Stimulated activated effector memory CD8-positive, alpha-beta T cell treated with anti-CD3 and anti-CD28 coated beads, Interleukin-12 subunit alpha, Interleukin-12 subunit beta, amount 100 ng/mL, for 72 hours (primary cell): ENCODE results near the gene SLC5A9.

Experiments used
- ATAC-seq: fragments of 150-1000 bp; cut with Tn5 transposase; 2 replicates; pipeline ENCODE4 v1.10.0; 2021
- DNase-seq, 2 donors: peaks; one replicate each; pipeline ENCODE4 v3.0.0; 2021 to 2022; ENCODE audit warnings: low spot score in 2 of 2
- H3K27ac Mint-ChIP-seq: one replicate; pipeline ENCODE4 v1.8.0; 2022; ENCODE audit warnings: mild to moderate bottlenecking, mixed read lengths
- H3K36me3 Mint-ChIP-seq: one replicate; pipeline ENCODE4 v1.8.0; 2022; ENCODE audit warnings: mild to moderate bottlenecking, mixed read lengths
- H3K4me1 Mint-ChIP-seq: one replicate; pipeline ENCODE4 v1.8.0; 2022; ENCODE audit warnings: mixed read lengths
- H3K4me3 Mint-ChIP-seq: one replicate; pipeline ENCODE4 v1.8.0; 2022; ENCODE audit warnings: mild to moderate bottlenecking, mixed read lengths
- H3K9me3 Mint-ChIP-seq: one replicate; pipeline ENCODE4 v1.8.0; 2022; ENCODE audit warnings: mixed read lengths

Gene SLC5A9

DNA sequence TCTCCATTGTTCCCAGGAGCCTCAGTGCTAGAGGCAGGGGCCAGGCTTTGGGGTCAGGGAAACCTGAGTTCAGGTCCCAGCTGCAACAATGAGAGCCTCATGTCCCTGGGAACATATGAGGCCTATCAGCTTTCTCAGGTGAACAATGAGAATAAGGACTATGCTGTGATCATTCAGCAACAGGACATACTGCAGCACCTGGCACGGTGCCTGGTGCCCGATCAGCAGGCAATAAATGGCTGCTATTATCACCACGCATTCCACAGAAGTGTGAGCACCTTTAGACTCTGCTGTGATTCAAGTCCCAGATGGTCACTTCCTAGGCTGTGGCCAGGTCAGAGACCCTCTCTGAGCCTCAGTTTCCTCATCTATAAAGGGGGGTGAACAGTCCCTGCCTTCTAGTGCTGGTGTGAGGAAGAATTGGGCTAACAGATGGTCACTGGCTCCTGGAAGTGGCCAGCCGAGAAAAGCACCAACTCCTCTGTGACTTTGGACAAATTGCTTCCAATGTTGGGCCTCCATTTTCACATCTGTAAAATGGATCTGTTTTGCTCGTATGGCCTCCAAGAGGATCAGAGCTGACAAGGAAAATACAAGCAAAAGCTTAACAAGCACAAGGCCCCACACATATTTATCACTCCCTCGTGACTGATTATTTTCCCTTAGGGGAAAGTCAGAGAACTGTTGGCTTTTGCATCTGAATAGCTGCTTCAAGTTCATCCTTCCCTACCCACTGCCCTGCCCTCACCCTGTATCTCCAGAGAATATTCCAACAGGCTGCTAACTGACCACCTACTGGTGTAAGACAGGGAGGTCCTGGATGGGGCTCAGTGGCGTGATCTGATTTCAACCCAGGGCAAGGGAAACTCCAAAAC, 1.1 kb downstream of the SLC5A9 start:
- ATAC-seq (no peak), DNase-seq (no peak)
- Mint-ChIP-seq H3K27ac (no peak overlapping the region), H3K9me3 (no peaks in the 10 kb centered on the region), H3K4me1 (peaks cover 9% of the 10 kb centered on the region), H3K4me3 (no peak overlapping the region), H3K36me3 (no peaks in the 10 kb centered on the region)

DNA sequence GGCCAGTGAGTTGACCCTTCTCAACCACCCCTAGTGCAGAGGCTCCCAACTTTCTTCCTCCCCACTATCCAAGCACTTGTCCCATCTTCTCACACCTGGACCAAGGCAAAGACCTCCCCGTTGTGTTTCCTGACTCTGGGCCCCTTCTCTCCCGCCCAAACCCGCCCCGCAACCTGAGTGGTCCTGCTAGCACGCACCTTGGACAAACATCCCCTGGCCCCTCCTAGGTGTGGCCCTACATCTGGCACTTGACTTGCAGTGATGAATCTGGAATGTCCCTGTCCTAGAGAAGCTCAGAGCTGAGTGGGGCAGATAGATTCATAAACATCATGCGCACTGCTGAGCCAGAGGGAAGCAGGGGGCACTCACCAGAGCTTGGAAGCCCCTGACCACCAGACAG, 2.3 kb downstream of the SLC5A9 start:
- Mint-ChIP-seq H3K36me3 (no peaks in the 10 kb centered on the region), H3K9me3 (no peaks in the 10 kb centered on the region), H3K4me1 (peaks cover 9% of the 10 kb centered on the region), H3K27ac (no peak overlapping the region), H3K4me3 (no peak overlapping the region)
- DNase-seq: no peak
- no peak for ATAC-seq

DNA sequence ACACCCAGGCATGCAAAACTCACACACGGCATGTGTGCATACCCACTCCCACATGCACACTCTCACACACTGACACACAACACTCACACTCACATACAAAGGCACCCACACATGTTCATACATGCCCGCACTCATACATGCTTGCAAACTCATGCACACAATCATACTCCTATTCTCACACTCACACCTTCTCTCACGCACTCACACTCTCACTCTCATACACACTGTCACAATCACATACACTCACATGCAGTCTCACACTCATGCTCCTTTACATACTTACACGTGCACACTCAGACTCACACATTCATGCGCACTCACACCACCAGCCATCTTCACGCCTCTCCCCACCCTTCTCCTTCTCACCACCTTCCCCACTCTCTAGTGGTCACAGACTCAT, 3.1 kb downstream of the SLC5A9 start:
- no peaks in the 10 kb centered on the region for H3K36me3 Mint-ChIP-seq
- no peak overlapping the region for H3K27ac Mint-ChIP-seq
- ATAC-seq: no peak

DNA sequence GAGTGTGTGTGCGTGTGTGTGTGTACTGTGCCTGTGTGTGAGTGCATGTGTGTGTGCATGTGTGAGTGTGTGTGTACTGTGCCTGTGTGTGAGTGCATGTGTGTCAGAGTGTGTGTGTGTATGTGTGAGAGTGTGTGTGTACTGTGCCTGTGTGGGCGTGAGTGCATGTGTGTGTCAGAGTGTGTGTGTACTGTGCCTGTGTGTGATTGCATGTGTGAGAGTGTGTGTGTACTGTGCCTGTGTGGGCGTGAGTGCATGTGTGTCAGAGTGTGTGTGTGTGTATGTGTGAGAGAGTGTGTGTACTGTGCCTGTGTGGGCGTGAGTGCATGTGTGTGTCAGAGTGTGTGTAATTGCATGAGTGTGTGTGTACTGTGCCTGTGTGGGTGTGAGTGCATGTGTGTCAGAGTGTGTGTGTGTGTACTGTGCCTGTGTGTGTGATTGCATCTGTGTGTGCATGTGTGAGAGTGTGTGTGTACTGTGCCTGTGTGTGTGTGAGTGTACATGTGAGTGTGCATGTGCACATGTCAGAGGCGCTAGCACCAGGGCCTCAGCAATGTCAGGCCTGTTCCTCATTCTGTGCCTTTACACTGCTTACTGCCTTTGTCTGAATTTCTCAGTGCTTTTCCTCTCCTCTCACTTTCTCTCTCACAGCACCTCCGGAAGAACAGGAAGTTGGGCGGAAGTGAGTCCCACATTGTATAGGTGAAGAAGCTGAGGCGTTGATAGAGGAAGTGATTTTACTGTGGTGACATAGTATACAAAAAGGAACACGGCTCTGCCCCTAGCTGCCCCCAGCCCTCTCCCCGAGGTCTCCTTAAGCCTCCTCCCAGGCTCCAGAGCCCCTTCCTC, 4.9 kb downstream of the SLC5A9 start:
- ATAC-seq (peak; percentile 12), DNase-seq (no peak)
- no peaks in the 10 kb centered on the region for H3K36me3 Mint-ChIP-seq
- peaks cover 18% of the 10 kb centered on the region for H3K4me1 Mint-ChIP-seq
- H3K27ac Mint-ChIP-seq: no peak overlapping the region
- no peak overlapping the region for H3K4me3 Mint-ChIP-seq
- H3K9me3 Mint-ChIP-seq: no peaks in the 10 kb centered on the region

More for the DNA sequence above, 3.1 kb downstream of the SLC5A9 start:
- H3K4me1 Mint-ChIP-seq: peaks cover 16% of the 10 kb centered on the region
- no peak overlapping the region for H3K4me3 Mint-ChIP-seq
- no peaks in the 10 kb centered on the region for H3K9me3 Mint-ChIP-seq
- DNase-seq: no peak

DNA sequence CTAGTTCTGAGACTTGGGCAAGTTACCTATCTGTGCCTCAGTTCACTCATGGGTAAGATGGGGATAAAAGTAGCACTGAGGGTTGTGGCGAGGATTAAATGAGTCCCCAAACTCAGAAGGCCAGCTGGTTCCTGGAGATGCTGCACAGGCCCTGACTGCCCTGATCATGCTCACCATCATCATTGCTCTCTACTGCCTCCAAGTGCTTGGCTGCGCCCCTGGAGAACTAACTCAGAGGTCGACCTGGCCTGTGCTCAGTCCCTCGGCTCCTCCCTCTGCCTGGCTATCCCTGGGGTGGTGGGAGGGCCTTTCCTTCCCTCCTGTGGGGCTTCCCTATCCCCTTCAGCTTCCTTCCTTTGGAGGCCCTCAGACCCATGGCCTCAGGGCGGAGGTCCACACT, 5.6 kb downstream of the SLC5A9 start:
- Mint-ChIP-seq H3K27ac (no peak overlapping the region), H3K4me1 (peaks cover 18% of the 10 kb centered on the region), H3K4me3 (no peak overlapping the region), H3K36me3 (no peaks in the 10 kb centered on the region), H3K9me3 (no peaks in the 10 kb centered on the region)
- DNase-seq: no peak
- ATAC-seq: no peak

DNA sequence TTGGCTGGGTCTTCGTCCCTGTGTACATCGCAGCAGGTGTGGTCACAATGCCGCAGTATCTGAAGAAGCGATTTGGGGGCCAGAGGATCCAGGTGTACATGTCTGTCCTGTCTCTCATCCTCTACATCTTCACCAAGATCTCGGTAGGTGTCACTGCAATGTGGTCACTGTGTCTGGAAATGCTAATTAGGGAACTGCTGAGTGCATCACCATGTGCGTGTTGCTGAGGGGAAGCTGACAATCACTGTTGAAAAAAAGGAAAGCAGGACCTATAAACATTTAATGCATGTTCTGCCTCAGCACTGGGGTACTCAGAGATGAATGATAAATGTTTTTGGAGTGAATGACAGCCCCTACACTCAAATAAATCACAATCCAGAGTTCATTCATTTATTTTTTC, 6.8 kb downstream of the SLC5A9 start:
- H3K27ac Mint-ChIP-seq: no peak overlapping the region
- ATAC-seq (no peak), DNase-seq (no peak)
- H3K4me3 Mint-ChIP-seq: no peak overlapping the region
- H3K4me1 Mint-ChIP-seq: peaks cover 18% of the 10 kb centered on the region
- no peaks in the 10 kb centered on the region for H3K9me3 Mint-ChIP-seq
- H3K36me3 Mint-ChIP-seq: no peaks in the 10 kb centered on the region

DNA sequence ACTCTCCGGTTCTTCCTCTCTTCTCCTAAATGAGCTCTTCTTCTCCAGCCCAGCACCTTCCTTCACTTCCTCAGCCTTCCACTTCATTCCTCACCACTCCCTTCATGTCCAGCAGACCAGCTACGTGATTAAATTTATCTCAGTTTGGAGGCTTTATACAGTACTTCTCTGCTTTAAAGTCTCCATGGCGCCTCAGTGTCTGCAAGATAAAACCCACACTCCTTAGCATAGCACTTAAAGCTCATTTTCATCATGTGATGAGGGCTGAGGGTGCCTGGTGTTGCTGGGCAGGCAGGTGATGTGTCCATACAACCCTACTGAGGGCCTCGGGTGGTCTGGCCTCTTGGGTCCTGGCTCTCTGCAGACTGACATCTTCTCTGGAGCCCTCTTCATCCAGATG, 7.7 kb downstream of the SLC5A9 start:
- H3K4me3 Mint-ChIP-seq: no peak overlapping the region
- H3K27ac Mint-ChIP-seq: no peak overlapping the region
- no peaks in the 10 kb centered on the region for H3K36me3 Mint-ChIP-seq
- no peak for ATAC-seq
- peaks cover 18% of the 10 kb centered on the region for H3K4me1 Mint-ChIP-seq
- DNase-seq: no peak
- no peaks in the 10 kb centered on the region for H3K9me3 Mint-ChIP-seq

DNA sequence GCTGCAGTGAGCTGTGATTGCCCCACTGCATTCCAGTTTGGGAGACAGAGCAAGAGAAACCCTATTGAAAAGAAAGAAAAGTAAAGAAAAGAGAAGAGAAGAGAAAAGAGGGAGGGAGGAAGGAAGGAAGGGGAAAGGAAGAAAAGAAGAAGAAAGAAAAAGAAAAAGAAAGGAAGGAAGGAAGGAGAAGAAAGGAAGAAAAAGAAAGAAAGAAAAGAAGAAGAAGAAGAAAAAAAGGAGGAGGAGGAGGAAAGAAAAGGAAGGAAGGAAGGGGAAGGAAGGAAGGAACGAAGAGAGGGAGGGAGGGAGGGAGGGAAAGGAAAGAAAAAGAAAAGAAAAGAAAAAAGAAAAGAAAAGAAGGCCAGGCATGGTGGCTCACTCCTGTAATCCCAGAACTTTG, 10.2 kb downstream of the SLC5A9 start:
- no peak overlapping the region for H3K27ac Mint-ChIP-seq
- no peaks in the 10 kb centered on the region for H3K9me3 Mint-ChIP-seq
- H3K4me3 Mint-ChIP-seq: no peak overlapping the region
- DNase-seq: no peak
- no peaks in the 10 kb centered on the region for H3K36me3 Mint-ChIP-seq
- peaks cover 9% of the 10 kb centered on the region for H3K4me1 Mint-ChIP-seq
- no peak for ATAC-seq

DNA sequence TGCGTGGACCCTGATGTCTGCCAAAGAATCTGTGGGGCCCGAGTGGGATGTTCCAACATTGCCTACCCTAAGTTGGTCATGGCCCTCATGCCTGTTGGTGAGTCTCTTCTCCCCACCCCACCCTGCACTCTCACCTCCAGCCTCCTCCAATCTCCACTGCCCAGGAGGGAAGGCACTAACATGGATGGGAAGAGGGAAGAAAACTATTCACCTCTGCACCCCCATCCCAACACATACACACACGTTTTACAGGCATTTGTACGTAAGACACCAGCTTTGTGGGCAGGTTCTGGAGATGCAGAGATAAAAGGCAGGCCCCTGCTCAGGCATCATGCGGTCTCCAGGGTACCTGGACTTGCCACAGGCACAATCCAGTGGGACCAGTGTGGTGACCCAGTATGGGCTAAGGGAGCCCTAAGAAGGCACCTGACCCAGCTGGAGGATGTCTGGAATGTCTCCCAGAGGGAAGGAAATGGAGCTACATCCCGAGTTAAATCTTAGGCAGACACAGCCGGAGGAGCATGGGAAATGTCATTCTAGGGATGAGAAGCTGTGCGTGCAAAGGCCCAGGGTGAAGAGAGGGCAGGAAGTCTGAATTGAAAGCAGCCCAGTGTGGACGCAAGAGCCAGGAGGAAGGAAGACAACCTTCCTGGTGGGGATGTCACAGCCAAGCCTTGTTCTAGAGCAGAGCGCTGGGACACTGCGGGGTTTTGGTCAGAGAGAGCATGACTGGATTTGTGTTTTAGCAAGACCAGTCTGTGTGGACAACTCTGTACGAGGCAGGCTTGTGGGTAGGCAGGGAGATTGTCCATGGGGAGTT, 11.4 kb downstream of the SLC5A9 start:
- DNase-seq (no peak), ATAC-seq (no peak)
- Mint-ChIP-seq H3K4me3 (no peak overlapping the region), H3K9me3 (no peaks in the 10 kb centered on the region), H3K27ac (no peak overlapping the region), H3K36me3 (no peaks in the 10 kb centered on the region), H3K4me1 (peaks cover 9% of the 10 kb centered on the region)

DNA sequence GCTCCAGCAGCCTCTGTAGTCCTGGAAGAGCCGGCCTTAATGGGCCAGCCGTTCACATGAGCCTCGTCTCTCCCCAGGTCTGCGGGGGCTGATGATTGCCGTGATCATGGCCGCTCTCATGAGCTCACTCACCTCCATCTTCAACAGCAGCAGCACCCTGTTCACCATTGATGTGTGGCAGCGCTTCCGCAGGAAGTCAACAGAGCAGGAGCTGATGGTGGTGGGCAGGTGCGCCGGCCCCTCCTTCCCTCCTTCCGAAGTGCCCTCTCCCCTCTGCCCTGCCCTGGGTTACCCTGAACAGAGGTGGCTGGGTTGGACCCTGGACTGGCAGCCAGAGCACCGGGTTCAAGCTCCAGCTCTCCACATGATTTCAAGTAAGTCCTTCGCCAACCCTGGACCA, 13.1 kb downstream of the SLC5A9 start:
- DNase-seq (no peak), ATAC-seq (no peak)
- peaks cover 1% of the 10 kb centered on the region for H3K4me1 Mint-ChIP-seq
- no peaks in the 10 kb centered on the region for H3K9me3 Mint-ChIP-seq
- no peak overlapping the region for H3K4me3 Mint-ChIP-seq
- H3K27ac Mint-ChIP-seq: no peak overlapping the region
- H3K36me3 Mint-ChIP-seq: no peaks in the 10 kb centered on the region

DNA sequence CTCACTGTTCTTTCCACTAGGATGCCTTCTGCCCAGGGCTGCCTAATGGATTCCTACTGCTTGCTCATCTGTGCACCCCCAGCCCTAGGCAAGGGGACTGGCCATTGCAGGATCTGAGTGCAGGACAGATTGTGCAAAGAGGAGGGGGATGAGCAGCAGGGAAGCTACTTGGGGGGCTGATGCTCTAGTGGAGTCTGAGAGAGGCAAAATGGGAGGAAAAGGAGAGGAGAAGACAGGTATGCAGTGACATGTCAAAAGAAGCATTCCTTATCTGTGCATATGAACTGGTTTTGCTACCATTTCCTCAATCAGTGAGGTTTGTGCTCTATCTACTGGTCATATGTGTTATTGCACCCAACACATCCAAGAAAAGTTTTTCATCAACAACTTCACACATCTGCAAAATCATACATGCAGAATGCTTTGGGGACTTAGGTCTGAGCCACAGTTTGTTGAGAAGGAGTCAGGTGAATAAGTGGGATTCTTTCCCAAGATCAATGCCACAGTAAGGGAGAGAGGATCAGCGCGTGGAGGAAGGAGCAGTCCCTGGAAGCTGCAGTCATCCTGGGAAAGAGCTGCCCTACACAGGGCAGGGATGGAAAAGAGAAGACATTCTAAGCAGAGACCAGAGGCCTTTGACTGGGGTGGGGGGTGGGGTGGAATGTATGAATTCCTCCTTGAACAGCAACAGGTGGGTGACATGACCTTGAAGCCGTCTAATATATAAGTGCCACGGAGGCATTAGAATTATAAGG, 14.4 kb downstream of the SLC5A9 start:
- H3K27ac Mint-ChIP-seq: no peak overlapping the region
- no peak overlapping the region for H3K4me3 Mint-ChIP-seq
- no peaks in the 10 kb centered on the region for H3K36me3 Mint-ChIP-seq
- no peaks in the 10 kb centered on the region for H3K9me3 Mint-ChIP-seq
- ATAC-seq (no peak), DNase-seq (no peak)
- H3K4me1 Mint-ChIP-seq: no peaks in the 10 kb centered on the region

DNA sequence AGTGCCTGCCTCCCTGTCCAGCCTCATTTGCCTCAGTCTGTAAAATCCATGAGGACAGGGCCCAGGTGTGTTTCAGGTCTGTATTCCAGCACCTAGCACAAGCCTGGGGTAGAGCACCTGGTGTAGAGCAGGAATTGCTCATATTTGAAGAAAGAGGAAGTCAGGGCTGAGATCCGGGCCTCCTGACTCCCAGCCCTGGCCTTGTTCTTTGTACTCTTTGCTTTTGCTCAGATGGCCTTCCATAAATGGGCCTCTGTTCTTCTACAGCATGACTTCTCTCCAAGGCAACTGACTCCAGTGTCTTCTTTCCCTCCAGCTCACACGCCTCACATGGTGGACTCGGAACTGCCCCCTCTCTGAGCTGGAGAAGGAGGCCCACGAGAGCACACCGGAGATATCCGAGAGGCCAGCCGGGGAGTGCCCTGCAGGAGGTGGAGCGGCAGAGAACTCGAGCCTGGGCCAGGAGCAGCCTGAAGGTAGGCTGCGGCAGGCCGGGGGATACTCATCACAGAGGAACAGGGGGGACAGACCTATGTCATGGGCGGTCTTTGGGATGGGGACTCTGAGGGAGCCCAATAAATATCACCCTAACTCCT, 19.7 kb downstream of the SLC5A9 start:
- no peak overlapping the region for H3K27ac Mint-ChIP-seq
- no peak for ATAC-seq
- H3K36me3 Mint-ChIP-seq: no peaks in the 10 kb centered on the region
- H3K9me3 Mint-ChIP-seq: no peaks in the 10 kb centered on the region
- no peak overlapping the region for H3K4me3 Mint-ChIP-seq
- DNase-seq: no peak
- no peaks in the 10 kb centered on the region for H3K4me1 Mint-ChIP-seq

DNA sequence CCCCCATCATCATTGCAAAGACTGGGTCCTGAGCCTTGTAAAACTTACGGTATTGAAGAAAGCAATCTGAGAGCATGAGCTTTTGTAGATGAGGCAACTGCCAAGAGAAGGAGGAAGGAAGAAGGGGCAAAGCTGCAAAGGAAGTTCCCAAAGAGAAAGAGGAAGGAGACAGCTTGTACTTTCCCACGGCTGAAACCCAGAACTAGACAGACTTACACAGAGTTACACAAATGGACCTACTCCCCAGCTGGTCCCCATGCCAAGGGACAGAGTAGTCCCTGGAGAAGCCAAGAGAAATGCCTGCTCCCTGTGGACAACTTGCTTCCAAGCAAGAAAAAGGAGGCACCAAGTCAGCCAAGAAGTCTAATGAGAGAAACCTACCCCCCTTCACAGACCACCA, 22.6 kb downstream of the SLC5A9 start:
- Mint-ChIP-seq H3K9me3 (no peaks in the 10 kb centered on the region), H3K36me3 (no peaks in the 10 kb centered on the region), H3K4me3 (no peak overlapping the region), H3K27ac (no peak overlapping the region), H3K4me1 (no peaks in the 10 kb centered on the region)
- ATAC-seq (no peak), DNase-seq (peak in 1 of 2 donors; percentile 38)

DNA sequence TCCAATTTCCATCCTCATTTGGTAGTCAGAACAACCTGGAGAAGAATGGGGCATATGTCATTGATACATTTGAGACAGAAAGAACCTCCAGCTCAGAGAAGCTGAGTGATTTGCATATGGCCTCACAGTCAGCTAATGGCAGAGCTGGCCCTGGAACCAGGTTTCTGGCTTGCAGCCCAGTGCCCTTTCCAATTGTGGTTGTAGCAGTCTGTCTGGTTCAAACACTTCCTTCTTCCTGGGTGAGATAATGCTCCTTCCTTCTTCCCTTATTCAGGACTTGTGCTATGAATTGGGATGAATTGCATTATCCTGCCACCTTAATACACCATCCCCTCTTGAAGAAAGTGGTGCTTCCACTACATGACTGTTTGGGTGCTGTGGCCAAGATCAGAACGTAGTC, 24.2 kb downstream of the SLC5A9 start:
- H3K9me3 Mint-ChIP-seq: no peaks in the 10 kb centered on the region
- DNase-seq: no peak
- no peaks in the 10 kb centered on the region for H3K4me1 Mint-ChIP-seq
- no peak overlapping the region for H3K27ac Mint-ChIP-seq
- no peak for ATAC-seq
- no peaks in the 10 kb centered on the region for H3K36me3 Mint-ChIP-seq
- no peak overlapping the region for H3K4me3 Mint-ChIP-seq
